GM18517 (cell line): ENCODE results near the gene KRTAP2-2.

ENCODE experiments used
- ATAC-seq: cut with Tn5 transposase; IDR thresholded peaks from one replicate; pipeline ENCODE4 v1.9.1; 2021; ENCODE audit warnings: mild to moderate bottlenecking, moderate library complexity; ENCODE audit not compliant: unreplicated experiment

KRTAP2-2 gene

GRCh38 chr17:41026715-41027471, 28.1 kb downstream of the KRTAP2-2 start, which contains the start of gene KRTAP1-5:
TSS of gene KRTAP1-5 (minus strand) at chr17:41027208. CDS start at chr17:41027155, 53 bp downstream.
- no peak for ATAC-seq

- no peak for ATAC-seq
These were observed 30.3 kb downstream of the KRTAP2-2 start for GRCh38 chr17:41024697-41025096.

GRCh38 chr17:41020336-41020735, 34.7 kb downstream of the KRTAP2-2 start:
- no peak for ATAC-seq

GRCh38 chr17:41019415-41019814, 35.6 kb downstream of the KRTAP2-2 start:
- ATAC-seq, result no peak

DNA sequence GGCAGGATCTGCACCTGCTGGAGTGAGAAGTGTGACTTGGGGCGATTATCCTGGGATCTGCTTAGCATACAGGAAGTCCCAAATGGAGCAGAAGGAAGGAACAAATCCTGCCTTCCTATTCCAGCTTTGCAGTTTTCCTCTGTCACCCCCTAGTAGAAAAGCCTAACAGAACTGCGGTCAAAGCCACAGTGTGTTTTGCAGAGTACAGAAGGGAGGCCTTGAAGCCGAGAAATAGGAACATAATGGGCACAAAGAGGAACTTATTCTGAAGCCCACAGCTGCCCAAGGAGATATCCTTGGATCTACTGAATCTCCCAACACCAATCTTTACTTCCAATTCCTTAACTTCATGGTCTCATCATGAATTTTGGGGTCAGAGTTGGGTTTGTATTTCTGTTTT, 36.5 kb downstream of the KRTAP2-2 start:
- ATAC-seq, result no peak

DNA sequence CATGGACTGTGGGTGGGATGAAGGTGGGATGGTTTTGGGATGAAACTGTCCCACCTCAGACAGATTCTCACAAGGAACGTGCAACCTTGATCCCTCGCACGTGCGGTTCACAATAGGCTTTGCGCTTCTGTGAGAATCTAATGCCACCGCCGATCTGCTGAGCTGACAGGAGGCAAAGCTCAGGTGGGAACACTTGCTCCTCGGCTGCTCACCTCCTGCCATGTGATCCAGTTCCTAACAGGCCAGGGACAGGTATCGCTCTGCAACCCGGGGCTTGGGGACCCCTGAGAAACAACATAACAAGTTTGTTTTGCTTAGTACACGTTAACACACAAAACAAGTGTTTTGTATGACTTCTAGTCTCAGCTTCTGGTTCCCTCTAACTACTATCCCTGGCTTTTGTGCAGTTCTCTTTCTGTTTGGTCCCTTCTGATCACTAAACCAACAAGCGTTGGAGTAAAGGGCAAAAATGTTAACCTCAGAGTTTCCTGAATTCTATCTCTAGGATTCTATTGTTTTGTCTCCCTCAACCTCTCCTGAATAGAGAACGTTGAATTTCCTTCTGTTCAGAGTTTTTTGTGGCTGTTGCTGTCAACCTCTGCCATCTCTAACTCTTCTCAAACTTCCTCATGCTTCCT, 38.3 kb downstream of the KRTAP2-2 start:
- ATAC-seq, result no peak

DNA sequence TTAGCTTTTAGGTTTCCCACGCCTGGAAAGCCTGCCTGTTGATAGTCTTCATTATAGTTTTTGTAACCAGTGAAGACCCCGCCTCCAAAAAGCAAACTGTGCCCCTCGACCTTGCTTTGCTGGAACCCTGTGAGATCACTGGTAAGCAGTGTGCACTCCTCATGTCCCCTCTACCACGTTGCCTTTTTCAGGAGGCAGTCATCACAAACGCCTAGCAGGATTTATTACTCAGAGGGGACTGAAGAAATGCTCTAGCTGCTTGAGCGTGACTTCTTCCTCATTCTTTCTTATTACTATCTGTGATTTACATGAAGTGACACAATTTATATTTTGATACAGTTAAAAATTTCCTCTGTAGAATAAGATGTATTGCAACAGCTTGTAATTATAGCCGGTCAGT, 39.6 kb downstream of the KRTAP2-2 start:
- ATAC-seq, result no peak

- no peak for ATAC-seq
These were observed 41.4 kb downstream of the KRTAP2-2 start for GRCh38 chr17:41013606-41014005.

DNA sequence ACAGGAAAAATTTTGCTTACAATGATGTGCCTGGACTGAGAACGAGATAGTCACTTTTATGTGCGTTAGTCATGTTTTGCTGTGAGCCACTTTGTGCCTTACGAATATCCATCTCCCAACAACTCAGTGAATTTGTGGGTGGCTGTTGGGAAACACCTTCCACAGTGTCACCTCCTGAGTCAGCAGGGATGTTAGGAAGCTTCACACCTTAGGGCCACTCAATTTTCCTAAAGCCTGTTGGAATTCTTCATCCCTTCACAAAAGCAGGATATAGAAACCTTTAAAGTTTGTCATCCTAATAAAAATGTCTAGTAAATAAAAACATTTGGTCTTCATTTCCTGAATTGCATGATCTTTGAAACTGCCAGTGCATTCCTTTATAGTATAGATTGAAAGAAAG, 41.8 kb downstream of the KRTAP2-2 start:
- ATAC-seq, result no peak

- ATAC-seq, result no peak
These were observed 42.5 kb downstream of the KRTAP2-2 start for GRCh38 chr17:41012326-41013120.

- ATAC-seq, result no peak
These were observed 44.6 kb downstream of the KRTAP2-2 start for GRCh38 chr17:41010441-41010840.

- ATAC-seq, result no peak
These were observed 45.1 kb downstream of the KRTAP2-2 start for GRCh38 chr17:41009936-41010335.

DNA sequence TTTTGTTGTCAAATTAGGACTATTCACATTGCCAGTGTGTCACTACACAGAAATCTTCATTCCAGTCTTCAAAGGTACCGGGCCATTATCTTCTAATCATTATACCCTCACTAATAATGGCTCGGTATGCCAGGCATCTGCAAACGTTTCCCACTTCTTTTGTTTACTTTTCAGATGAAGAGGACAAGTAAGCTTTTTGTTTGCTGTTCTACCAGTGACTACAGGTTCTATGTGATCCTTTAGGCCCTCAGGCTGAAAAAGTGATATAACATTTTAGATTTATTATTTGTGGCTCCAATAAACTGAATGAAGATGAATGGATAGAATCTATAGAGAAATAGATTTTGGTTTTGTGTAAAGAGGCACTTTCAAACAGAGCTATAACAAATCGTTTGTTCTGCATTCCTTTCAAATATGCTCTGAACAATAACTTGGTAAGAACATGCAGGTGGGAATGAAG, 45.7 kb downstream of the KRTAP2-2 start:
- ATAC-seq, result no peak

DNA sequence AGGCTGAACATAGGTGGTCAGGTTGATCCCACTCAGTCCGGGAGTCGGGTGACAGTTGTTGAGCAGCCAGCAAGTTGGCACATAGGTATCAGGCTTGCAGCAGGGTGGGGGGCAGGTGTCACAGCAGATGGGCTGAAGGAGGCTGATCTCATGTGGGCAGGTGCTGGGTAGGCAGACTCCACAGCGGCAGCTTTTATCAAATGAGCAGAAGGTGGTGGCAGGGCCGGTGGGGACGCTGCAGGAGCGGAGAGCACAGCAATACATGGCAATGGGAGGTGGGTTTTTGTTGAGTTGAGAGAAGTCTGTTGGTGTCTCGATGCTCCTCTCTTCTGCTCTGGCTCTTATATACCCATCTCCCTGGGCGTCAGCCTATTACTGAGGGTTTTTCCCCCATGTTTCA, 46.2 kb downstream of the KRTAP2-2 start, which contains the start of gene KRTAP3-1:
TSS of gene KRTAP3-1 (minus strand) at position 318 of the 400 bp plus-strand sequence. CDS start at position 264, 54 bp downstream.
- ATAC-seq, result no peak
